Fibroblast of mammary gland (primary cell): ENCODE results near the gene PRKRA.

ENCODE experiments used
- DNase-seq: peaks from one replicate; pipeline ENCODE4 v3.0.0-alpha.2; 2010; ENCODE audit warnings: low read depth
- H3K4me3 ChIP-seq: 2 replicates; pipeline ENCODE4 v1.5.1; 2011; ENCODE audit warnings: low read depth, mild to moderate bottlenecking, low read length, moderate library complexity; ENCODE audit not compliant: control insufficient read depth
- TF ChIP-seq, protein P1 (sequence below): conservative IDR thresholded peaks from 2 replicates; pipeline ENCODE4 v1.5.1; 2011; ENCODE audit warnings: low read depth, low read length, inconsistent platforms; ENCODE audit not compliant: control insufficient read depth, insufficient read depth

The PRKRA gene

DNA sequence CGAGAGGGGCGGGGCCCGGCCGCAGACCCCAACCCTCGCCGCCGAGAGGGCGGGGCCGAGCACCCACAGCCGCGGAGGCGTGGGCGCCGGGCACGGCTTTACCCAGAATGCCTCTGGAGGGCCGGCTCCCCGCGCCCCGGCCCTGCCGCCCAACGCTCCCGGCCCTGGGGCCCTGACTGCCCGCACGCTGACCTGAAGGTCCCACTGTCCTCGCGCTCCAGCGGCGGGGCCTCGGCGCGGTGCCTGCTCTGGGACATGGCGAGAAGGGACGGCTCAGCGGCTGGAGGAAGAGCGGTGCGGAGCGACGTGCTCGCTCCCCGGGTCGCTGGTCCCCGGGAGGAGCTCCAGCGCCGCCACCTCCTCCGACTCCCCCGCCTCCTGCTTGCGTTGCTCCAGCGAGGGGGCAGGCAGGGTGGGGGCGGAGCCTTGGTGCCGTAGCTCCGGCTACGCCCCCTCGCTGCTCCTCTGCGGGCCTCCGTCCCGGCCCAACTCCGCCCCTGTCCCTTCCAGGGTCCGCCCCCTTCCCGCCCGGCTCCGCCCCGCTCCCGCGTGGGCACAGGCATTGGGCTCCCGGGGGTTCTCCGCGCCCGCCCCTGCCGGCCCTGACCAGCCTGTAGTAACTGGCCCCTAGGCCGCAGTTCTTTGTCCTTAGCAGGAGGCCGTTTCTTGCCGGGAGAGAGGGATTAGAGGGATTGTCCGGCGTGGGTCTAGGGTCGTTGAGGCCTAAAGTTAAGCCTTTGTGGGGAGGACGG, at the start of gene PRKRA, which contains the start of gene PJVK:
Gene PRKRA, minus strand, starts transcription at position 402 of the 752 bp plus-strand sequence. Its CDS starts 145 bp downstream, at position 257.
Gene PJVK, plus strand, starts transcription at position 605 of the 752 bp plus-strand sequence. CDS start 2,032 bp downstream, outside the sequence.
- TF ChIP-seq, protein P1, sequence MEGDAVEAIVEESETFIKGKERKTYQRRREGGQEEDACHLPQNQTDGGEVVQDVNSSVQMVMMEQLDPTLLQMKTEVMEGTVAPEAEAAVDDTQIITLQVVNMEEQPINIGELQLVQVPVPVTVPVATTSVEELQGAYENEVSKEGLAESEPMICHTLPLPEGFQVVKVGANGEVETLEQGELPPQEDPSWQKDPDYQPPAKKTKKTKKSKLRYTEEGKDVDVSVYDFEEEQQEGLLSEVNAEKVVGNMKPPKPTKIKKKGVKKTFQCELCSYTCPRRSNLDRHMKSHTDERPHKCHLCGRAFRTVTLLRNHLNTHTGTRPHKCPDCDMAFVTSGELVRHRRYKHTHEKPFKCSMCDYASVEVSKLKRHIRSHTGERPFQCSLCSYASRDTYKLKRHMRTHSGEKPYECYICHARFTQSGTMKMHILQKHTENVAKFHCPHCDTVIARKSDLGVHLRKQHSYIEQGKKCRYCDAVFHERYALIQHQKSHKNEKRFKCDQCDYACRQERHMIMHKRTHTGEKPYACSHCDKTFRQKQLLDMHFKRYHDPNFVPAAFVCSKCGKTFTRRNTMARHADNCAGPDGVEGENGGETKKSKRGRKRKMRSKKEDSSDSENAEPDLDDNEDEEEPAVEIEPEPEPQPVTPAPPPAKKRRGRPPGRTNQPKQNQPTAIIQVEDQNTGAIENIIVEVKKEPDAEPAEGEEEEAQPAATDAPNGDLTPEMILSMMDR: no peak
- peak within 1 kb of the TSS; percentile 84 for H3K4me3 ChIP-seq
- DNase-seq: peak; percentile 96

DNA sequence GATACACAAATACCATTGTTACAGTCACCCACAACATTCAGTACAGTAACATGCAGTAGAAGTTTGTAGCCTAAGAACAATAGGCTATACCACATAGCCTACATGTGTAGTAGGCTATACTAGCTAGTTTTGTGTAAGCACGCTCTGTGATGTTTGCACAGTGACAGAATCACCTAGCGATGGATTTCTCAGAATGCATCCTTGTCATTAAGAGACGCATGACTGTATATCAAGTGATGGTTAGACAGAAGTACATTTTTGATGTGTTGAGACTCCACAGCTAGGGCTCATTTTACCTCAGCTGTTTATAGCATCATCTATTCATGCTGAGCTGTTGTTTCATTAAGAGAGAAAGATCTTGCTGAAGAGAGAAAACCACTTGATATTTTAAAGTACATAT, 48.7 kb upstream of the PRKRA start:
- no peak for DNase-seq

DNA sequence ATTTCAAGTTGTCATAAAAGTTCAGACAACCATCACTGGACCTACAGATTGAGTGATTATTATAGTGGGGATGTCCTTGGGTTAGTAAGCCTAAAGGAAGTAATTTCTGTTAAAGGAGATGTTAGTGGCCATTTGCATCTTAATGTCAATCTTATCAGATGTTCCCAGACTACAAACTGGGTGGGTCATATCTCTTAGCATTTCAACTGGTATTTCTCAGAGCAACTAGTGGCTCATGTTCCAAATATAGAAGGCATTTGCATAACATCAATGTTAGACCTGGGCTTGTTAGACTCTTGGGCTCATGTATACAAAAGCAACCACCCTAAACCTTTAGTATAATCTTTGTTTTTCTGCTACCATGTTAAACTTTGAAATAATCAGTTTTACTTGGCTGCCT, 47.2 kb upstream of the PRKRA start:
- TF ChIP-seq, protein P1: no peak
- H3K4me3 ChIP-seq: no peak overlapping the region
- DNase-seq: no peak

More for the DNA sequence above, 48.7 kb upstream of the PRKRA start:
- TF ChIP-seq, protein P1: no peak
- H3K4me3 ChIP-seq: no peak overlapping the region

DNA sequence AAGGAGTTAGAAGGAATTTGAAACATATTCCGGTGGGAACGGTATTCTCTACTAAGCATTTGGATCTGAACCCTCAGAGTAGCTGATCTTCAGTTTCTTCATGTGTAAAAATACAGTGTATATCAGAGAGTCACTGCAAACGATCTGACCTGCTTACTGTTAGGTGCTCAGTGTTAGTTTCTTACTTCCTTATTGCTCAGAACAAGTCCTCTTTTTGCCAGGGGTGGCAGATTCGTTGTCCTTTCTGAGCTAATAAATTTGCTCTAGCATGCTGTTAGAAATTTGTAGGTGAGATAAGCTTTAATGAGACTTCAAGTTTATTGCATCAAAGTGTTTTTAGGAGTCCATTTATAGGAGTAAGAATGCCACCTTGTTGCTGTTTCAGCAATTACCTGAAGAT, 45.1 kb upstream of the PRKRA start:
- TF ChIP-seq, protein P1: no peak
- DNase-seq: no peak
- no peak overlapping the region for H3K4me3 ChIP-seq

DNA sequence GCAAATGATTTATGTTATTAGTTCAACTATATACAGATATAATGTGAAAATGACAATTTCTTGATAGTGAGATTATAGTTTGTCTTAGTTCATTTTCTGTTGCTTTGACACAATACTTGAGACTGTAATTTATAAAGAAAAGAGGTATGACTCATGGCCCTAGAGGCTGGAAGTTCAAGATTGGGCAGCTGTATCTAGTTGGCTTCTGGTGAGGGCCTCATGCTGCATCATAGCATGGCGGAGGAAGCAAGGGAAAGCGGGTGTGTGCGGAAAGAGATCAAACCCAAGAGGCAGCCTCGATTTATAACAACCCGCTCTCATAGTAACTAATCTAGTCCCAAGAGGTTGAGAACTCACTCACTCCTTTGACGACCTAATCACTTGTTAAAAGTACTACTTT, 40.6 kb upstream of the PRKRA start:
- H3K4me3 ChIP-seq: no peak overlapping the region
- no peak for DNase-seq
- TF ChIP-seq, protein P1: no peak

DNA sequence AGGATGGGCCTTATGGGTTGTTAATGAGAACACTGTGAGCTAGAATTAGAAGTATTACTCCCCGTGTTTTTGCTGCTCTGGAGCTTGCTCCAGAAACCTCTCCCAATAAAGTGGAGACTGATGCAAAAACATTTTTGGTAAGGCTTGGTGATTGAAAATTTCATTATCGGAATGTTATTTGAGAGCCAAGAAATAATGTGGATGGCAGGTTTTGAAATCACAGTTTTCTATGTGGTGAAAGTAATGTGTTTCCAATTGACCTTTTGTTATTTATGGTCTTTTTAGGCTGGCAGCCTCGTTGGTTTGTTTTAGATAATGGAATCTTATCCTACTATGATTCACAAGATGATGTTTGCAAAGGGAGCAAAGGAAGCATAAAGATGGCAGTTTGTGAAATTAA, 34.4 kb upstream of the PRKRA start:
- TF ChIP-seq, protein P1: no peak
- H3K4me3 ChIP-seq: no peak overlapping the region
- peak; percentile 20 for DNase-seq
